Glomerular visceral epithelial cell (primary cell): Measurements from ENCODE around the gene LSAMP.
"Not testable (repeated sequence)": the region's sequence is repeated elsewhere in the genome, so short reads cannot be mapped to it uniquely, and the experiment has no call there.

Experiments used
- DNase-seq: peaks from one replicate; pipeline ENCODE4 v3.0.0-alpha.2; 2016; ENCODE audit errors: extremely low spot score

Gene LSAMP

DNA sequence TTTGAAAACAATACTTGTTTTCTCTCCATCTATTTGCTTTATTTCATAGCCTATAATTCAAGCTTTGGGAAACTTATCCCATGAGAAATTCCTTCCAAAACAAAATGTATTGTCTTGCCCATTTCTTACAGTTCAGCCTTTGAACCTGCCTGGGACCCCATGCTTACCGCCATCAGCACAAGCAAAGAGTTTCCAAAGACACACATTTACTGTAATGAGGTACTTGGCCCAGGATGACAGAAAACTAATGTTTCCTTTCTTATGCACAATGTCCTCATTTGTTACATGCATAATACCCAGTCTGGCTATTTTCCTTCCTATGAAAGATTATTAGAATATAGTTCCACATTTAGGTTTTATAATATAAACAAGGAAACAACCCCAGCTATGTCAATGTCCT lies 641.6 kb downstream of the LSAMP start:
- DNase-seq = no peak

DNA sequence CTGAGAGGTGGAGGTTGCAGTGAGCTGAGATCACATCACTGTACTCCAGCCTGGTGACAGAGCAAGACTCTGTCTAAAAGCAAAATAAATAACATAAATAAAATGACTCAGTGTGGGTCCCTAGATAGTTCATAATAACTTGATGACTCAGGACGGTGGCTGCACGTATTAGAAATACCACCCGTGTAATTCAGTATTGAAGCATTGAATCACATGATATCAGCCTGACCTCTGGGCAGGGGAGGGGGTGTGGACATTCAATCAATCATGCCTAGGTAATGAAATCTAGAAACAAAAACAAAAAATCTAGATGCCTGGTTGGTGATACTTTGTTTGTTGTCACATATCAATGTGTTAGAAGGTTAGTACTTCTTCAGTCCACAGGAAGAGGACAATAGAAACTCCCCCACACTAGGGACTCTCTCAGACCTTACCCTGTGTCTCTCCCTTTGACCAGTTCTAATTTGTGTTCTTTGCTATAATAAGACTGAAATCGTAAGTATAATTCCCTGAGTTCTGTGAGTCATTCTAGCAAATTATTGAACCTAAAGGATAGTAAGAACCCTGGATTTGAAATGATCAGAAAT lies 644.7 kb downstream of the LSAMP start:
- peak; percentile 59 for DNase-seq

DNA sequence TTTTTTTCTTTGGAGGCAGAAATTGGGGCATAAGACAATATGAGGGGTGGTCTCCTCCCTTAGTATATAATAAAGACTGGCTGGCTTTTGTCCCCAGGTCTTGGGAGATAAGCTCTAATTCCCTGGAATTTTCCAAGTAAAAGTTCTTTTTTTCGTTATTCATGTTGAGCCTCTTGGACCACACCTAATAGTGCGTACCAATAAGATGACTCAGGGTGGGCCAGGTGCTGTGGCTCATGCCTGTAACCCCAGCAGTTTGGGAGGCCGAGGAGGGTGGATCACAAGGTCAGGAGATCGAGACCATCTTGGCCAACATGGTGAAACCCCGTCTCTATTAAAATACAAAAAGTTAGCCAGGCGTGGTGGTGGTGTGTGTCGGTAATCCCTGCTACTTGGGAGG lies 645.2 kb downstream of the LSAMP start:
- DNase-seq = not testable (repeated sequence)

DNA sequence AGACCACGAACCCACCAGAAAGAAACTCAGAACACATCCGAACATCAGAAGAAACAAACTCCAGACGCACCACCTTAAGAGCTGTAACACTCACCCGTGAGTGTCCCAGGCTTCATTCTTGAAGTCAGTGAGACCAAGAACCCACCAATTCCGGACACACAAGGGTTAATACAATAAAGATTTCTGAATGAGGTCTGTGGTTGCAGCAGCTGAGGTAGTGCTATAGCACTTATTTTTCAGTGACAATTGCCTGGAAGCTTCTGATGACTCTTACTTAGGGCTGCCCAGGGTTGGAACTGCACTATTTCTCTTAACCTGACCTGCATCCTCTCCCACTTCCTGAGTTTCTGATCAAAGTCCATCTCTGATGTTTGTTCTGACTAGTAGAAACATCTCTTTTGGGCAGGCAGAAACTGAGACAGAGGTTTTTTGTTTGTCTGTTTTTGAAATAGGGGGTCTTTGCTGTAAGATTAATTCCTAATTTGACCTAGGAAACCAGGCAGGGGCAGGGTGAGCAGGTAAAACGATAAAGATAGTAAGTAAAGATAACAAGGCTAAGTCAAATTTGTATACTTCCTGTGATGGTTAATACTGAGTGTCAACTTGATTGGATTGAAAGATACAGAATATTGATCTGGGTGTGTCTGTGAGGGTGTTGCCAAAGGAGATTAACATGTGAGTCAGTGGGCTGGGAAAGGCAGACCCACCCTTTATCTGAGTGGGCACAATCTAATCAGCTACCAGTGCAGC lies 652.9 kb downstream of the LSAMP start:
- DNase-seq = peak; percentile 78

DNA sequence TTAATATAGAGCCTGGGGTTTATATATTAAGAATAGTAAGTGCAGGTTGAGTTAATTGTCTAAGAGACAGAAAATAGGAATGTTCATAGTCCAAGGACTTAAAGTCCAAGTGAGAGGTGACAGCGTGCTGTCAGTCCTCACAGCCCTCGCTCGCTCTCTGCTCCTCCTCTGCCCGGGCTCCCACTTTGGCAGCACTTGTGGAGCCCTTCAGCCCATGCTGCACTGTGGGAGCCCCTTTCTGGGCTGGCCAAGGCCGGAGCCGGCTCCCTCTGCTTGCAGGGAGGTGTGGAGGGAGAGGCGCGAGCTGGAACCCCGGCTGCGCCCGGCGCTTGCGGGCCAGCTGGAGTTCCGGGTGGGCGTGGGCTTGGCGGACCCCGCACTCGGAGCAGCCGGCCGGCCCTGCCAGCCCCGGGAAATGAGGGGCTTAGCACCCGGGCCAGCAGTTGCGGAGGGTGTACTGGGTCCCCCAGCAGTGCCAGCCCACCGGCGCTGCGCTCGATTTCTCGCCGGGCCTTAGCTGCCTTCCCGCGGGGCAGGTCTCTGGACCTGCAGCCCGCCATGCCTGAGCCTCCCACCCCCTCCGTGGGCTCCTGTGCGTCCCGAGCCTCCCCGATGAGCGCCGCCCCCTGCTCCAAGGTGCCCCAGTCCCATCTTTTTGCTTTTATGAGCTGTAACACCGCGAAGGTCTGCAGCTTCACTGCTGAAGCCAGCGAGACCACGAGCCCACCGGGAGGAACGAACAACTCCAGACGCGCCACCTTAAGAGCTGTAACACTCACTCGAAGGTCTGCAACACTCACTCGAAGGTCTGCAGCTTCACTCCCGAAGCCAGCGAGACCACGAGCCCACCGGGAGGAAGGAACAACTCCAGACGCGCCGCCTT lies 653.8 kb downstream of the LSAMP start:
- DNase-seq = not testable (repeated sequence)

DNA sequence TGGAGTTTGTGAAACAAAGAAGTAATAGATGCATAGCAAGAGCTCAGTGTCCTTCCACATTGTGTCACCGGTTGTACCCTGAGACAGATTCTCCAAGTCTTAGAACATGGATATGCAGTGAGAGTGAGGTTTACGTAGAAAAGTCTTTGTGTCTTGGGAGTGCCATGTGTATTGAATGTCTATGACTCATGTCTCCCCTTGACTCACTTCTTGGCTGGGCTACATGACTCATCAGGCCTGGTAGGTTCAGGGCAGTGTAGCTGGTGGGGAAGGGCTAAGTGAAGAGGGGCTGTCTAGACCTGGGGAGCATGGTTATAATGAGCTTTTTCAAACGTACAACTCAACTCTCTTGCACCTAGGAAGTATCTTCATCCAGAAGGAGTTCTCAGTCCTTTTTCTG lies 654.5 kb downstream of the LSAMP start:
- peak; percentile 93 for DNase-seq

DNA sequence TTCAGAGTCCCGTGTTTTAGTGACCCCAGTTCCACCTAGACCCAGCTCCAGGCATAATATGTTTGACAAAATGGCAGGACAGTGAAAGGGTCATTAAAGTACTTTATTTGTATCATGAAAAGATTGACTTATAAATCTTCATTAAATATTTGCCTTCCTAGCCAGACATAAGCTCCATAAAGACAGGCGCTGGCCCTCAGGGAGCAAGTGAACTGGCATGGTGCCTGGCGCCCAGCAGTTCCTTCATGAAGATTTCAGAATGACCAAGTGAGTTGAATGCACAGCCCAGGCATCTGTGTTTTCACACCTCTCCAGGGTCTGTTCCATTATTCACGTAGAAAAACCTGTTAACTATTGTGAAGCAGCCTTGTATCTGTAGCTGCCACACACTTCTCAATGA lies 655.8 kb downstream of the LSAMP start:
- no peak for DNase-seq

DNA sequence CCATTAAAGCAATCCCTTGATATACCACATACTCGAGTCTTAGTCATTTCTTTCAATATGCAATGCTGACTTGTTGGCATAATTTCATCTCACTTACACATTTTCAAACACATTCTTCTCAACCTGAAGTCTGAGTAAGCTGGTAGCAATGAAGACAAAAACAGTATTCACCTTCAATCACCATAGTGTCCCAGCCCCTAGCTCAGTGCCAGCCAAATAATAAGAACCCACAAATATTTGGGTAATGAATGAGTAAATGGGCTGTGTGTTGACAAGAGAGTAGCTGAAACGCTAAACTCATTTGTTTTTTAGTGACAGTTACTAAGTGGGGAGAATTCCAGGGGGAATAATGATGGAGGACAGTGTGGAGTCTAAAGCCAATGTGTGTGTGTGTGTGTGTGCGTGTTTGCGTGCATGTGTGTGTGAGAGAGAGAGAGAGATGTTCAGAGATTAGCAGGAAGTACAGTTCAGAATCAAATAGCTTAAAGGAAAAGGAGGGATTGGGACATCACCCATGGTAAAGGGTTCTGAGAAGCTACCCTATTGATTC lies 656.3 kb downstream of the LSAMP start:
- DNase-seq = peak; percentile 93

DNA sequence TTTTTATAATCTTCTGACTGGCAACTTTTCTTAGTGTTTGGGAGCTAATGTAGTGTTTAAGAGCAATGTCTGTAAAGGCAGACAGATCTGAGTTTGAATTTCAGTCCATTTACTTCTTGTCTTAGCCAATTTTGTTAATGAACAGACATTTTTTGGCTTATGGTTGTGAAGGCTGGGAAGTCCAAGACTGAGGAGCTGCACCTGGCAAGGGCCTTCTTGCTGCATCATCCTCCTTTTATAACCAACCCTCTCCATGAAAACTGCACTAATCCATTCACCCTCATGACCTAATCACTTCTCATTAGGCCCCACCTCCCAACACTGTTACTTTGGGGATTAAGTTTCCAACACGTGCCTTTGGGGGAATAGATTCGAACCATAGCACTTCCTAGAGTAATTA lies 657.5 kb downstream of the LSAMP start:
- no peak for DNase-seq

DNA sequence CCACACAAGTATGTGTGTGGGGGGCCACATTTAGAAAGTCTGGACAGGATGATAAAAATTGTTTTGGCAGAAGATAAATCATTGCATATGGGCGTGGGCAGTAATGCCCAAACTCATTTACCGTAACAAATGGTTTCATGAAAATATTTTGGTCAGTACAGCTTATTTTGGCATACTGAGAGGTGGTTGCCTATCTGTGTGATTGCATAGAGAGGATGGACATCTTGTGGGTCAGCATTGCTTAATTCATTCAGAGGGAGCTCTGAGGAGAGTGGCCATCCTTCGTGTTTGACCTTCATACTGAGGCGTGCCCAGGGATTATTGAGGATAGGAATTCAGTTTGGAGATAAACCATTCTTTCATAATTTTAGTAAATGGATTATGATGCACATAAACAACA lies 659.5 kb downstream of the LSAMP start:
- peak; percentile 28 for DNase-seq

DNA sequence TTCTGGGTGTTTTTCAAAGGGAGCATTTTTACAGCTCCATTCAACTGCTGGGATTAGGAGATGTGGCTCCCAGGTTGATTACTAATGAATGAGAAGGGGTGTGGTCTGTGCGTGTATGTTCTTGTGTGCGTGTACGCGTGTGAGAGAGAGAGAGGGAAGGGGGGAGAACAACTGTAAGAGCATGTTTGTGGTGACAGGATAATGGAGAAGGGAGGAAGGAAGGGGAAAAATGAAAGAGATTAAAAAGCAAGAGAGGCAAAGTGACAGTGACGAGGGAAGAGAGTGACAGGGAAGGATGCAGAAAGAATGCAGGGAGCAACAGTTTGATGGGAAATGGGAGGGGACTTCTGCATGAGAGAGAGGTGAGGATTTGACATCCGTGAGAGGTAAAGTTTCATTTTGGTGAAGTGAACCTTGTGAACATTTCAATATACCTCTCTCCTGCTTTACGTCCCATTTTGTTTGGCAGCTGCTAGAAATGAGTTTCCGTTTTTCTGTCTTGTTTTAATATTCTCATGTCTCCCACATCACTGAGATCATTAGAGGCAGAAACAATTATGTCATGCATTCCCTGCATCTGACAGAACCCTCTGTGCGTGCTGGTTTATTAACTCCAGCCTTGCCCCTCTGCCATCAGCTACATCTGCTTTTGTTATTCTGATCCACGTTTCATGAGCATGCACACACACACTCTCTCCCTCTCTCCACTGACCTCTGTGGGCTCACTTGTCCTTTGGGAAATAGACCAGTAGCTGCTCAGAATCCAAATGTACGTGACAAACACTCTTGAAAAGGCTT lies 660.3 kb downstream of the LSAMP start:
- DNase-seq = peak; percentile 82

DNA sequence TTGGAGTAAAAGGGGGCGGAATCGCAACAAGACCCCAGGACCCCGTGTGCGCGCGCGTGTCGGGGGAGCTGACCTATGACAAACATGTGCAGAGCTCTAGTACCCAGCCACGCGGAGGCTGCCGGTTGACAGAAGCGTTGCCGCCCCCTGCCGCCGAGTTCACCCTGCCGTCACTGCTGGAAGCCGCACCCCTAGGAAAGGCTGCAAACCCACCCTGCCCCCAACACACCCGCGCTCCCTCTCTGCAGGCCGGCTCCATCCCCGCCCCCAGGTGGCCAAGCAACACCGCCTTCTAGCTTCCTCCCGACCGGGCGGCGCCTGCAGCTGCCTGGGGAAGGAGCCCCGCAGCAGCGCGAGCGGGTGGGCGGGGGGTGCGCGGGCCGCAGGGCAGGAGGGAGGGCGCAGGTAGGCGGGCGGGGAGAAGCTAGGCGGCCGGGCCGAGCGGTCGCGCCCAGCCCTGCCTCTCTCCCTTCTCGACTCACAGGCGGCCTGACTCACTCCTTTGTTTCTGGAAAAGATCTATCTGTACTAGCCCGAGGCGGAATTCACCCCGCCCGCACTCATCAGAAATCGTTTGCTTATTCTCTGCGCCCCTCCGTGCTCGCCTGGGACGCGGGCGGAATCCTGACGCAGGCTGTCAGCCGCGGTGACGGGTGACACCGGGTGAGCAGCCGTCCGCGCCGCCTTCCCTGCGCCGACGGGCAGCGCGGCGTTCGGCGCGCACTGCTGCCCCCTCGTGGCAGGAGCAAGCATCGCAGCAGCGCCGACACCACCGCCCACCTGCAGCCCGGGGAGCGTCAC lies 661.1 kb downstream of the LSAMP start:
- DNase-seq = peak; percentile 92

DNA sequence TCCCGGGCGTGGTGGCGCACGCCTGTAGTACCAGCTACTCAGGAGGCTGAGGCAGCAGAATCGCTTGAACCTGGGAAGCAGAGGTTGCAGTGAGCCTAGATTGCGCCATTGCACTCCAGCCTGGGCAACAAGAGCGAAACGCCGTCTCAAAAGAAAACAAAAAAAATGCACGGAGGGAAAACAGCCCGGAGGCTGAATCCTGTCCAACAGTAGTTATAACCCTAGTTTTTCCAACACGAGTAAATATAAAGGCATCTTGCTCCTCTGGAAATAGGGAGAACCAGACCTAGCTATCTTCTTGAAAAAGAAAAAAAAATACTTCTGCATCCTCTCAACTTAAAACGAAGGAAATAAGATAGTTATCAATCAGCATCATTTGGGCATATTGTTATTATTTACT lies 661.9 kb downstream of the LSAMP start:
- DNase-seq = not testable (repeated sequence)

DNA sequence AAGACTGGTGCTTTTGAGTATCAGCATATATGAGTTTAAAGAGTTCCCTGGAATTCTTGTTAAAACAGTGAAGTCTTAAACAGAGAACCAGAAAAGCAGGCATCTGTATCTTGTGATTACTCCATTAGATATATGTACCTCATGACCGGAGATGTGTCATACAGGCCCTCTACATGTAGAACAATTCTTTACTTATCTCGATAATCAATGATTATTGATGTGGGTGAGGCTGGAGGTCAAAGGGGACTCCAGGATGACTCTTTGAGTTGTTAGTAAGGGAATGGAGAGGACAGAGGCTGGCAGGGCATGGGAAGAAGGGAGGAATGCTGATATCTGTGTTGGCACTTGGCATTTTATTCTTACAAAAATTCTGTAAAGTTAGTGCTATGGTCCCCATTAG lies 666.3 kb downstream of the LSAMP start:
- no peak for DNase-seq

DNA sequence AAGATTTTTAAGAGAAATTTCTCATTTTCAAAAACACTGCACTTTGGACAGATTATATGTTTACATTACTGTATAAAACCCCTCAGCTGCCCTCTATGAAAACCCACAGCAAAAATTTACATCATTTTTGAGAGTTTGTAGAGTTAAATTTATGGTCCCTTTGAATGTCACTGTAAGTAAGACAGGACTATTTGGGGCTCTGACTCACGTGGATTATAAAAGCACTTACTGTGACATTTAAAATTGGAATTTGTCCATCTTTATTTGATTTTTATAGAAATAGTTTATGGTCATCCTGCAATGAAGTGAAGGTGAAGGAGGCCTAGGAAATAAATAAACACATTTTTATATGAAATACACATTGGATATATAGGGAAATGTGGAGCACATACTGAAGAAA lies 672.3 kb downstream of the LSAMP start:
- DNase-seq = no peak

DNA sequence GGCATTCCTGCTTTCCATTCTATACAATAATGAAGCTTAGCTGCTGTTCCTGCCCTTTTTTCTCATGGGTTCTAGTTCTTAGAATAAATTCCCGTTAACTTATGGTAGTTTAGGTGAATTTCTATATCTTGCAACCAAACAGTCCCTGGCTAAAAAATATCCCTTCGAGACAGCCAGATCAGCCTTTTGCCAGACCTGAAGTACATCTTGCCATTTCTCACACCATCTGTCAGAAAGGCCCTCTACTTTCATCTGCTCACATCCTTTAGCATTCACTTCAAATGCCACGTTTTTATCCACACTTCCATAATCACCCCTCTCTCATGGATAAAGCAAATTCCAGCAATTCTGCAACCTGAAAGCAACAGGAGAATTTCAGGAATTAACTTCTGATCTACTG lies 676.6 kb downstream of the LSAMP start:
- DNase-seq = no peak

DNA sequence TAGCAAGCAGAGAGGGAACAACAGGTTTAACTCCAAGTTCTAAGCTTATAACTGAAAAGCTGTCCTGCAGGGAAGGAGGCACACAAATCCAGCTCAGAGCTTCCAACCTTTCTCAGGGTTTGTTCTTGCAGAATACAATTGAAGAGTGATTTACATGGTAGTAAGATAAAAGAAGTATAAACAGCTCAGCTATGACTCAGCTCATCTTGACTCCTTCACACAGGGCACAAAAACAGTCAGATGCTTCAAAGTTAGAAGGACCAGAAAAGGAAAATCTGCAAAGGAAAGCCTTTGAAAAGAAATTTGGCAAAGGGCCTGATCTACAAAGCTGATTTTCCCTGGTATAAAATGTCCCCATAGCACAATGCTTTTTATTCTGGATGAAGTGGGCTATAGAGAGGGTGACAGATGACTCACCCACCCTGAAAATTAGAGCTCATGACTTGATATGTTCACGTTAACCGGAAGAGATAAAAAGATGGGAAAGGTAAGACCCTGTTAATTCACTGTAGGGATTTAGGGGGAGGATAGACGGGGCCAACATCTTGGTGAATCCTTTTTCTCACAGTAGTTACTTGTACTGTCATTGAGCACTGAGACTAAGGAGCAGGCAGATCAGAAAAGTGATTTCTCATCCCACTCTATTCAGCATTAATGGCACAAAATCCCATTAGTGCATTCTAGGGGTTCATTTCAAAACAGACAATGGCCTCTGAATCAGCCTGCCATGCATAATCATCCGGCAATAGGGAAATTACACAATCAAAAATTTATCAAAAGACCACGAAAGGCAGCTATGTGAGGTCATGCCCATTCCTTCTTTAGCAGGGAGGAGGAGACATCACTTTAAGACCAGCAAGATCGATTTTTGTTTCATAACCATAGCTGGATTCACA lies 678.5 kb downstream of the LSAMP start:
- no peak for DNase-seq

DNA sequence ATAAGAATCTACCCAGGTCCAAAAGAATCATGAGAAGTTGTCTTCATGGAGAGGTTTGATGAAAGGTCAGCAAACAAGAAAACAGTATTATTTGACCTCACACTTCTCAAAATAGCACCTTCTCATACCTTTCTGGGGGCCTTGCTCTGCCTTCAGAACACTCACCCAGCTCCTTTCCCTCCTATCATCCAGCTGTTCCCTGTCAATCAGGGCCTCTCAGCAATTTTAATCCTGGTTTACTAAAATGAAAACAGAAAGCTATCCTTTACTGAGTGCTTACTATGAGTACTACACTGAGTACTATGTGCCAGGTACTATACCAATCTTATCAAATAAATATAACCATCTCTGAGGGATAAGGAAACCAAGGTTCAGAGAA lies 683.4 kb downstream of the LSAMP start:
- no peak for DNase-seq

DNA sequence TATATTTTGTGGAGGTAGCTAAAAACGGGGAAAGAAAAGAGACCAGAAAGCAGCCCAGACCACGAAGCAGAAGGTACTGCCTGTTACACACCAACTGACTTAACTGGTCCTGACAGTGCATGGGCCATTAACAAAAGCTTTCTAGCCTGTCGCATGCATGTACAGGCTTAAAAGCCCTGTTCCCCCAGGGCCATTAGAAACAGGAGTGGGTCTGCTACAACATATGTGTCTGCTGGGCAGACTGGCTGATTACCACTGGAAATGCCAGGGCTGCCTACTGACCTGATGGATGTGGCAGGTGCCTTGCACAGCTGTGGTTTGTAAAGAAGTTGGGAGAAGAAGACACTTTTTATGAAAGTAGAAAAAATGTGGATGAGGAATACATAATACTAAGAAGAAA lies 684.6 kb downstream of the LSAMP start:
- no peak for DNase-seq
